ENCODE results near the gene SLC19A1. TPM values are rescaled to one million over a fixed set of nuclear protein-coding genes. Genes with fewer than 3 reads are reported as not detected.

The SLC19A1 gene
- total and polyA plus RNA-seq, 10 donors, result 7.5 to 52.8 (median 32.4) TPM

GRCh38 chr21:45460611-45461368 lies 81.5 kb downstream of the SLC19A1 start:
- H3K27me3 ChIP-seq (replicated peaks in 1 of 7), result peaks cover 0 to 45% (median 0%) of the 10 kb centered on the region in 7 donors
- H3K4me3 ChIP-seq, result no peak overlapping the region
- WGBS, 5 donors, result 73 to 85% (median 77%) methylated on average over 9 of the region's 9 CpGs
- H3K4me1 ChIP-seq, result peaks cover 0 to 13% (median 0%) of the 10 kb centered on the region in 6 donors
- no peaks in the 10 kb centered on the region for H3K36me3 ChIP-seq
- H3K9me3 ChIP-seq, result peaks cover 0 to 25% (median 19%) of the 10 kb centered on the region in 8 donors
- TF ChIP-seq POLR2AphosphoS5 (IDR thresholded peaks at IDR 0.05), result no peak
- TF ChIP-seq POLR2A (IDR thresholded peaks at IDR 0.05), result no peak
- no peak for DNase-seq
- H3K27ac ChIP-seq, result no peak overlapping the region
- intact Hi-C loops (cut with DNase I; ENCODE audit: low total_unique reads), result no loop called here

- H3K27ac ChIP-seq, result no peak overlapping the region
- DNase-seq, result peak; percentile 59
- intact Hi-C loops (cut with DNase I; ENCODE audit: low total_unique reads), result no loop called here
- no peak overlapping the region for H3K4me3 ChIP-seq
- 92 to 96% (median 95%) methylated on average over 18 to 23 of the region's 23 CpGs for WGBS, 5 donors
- H3K9me3 ChIP-seq, result peaks cover 0 to 25% (median 19%) of the 10 kb centered on the region in 8 donors
- peaks cover 0 to 12% (median 2%) of the 10 kb centered on the region in 6 donors for H3K4me1 ChIP-seq
- H3K36me3 ChIP-seq, result no peaks in the 10 kb centered on the region
- TF ChIP-seq CTCF (IDR thresholded peaks at IDR 0.05 in 8 of 11, conservative IDR thresholded peaks at IDR 0.05 in 3 of 11), result no peak
- TF ChIP-seq POLR2A (IDR thresholded peaks at IDR 0.05), result no peak
- no peak for TF ChIP-seq POLR2AphosphoS5 (IDR thresholded peaks at IDR 0.05)
- peaks cover 0 to 48% (median 0%) of the 10 kb centered on the region in 7 donors for H3K27me3 ChIP-seq (replicated peaks in 1 of 7)
These were observed 82.2 kb downstream of the SLC19A1 start for GRCh38 chr21:45460011-45460565.

GRCh38 chr21:45459171-45460010 lies 82.8 kb downstream of the SLC19A1 start:
- H3K4me1 ChIP-seq, result peaks cover 0 to 19% (median 5%) of the 10 kb centered on the region in 6 donors
- no peak overlapping the region for H3K4me3 ChIP-seq
- WGBS, 5 donors, result 84 to 92% (median 89%) methylated on average over 10 to 23 of the region's 23 CpGs
- peaks cover 0 to 25% (median 19%) of the 10 kb centered on the region in 8 donors for H3K9me3 ChIP-seq
- intact Hi-C loops (cut with DNase I; ENCODE audit: low total_unique reads), result no loop called here
- no peak overlapping the region for H3K27ac ChIP-seq
- H3K36me3 ChIP-seq, result no peaks in the 10 kb centered on the region
- peaks cover 0 to 45% (median 0%) of the 10 kb centered on the region in 7 donors for H3K27me3 ChIP-seq (replicated peaks in 1 of 7)
- DNase-seq, result peak; percentile 54
- TF ChIP-seq POLR2AphosphoS5 (IDR thresholded peaks at IDR 0.05) (no peak), CTCF (IDR thresholded peaks at IDR 0.05 in 8 of 11, conservative IDR thresholded peaks at IDR 0.05 in 3 of 11) (no peak), POLR2A (IDR thresholded peaks at IDR 0.05) (no peak)

- Histone ChIP-seq H3K36me3 (no peaks in the 10 kb centered on the region), H3K4me1 (peaks cover 0 to 26% (median 9%) of the 10 kb centered on the region in 6 donors), H3K27ac (no peak overlapping the region), H3K4me3 (peak overlapping the region in 1 of 8 donors; percentile 29), H3K9me3 (peaks cover 0 to 25% (median 19%) of the 10 kb centered on the region in 8 donors), H3K27me3 (replicated peaks in 1 of 7) (peaks cover 0 to 37% (median 0%) of the 10 kb centered on the region in 7 donors)
- TF ChIP-seq CTCF (IDR thresholded peaks at IDR 0.05 in 8 of 11, conservative IDR thresholded peaks at IDR 0.05 in 3 of 11), result no peak
- TF ChIP-seq POLR2AphosphoS5 (IDR thresholded peaks at IDR 0.05), result no peak
- TF ChIP-seq POLR2A (IDR thresholded peaks at IDR 0.05), result no peak
- DNase-seq, result peak; percentile 55
- WGBS, 5 donors, result 82 to 91% (median 88%) methylated on average over 12 to 30 of the region's 30 CpGs
- intact Hi-C loops (cut with DNase I; ENCODE audit: low total_unique reads), result no loop called here
These were observed 83.7 kb downstream of the SLC19A1 start for GRCh38 chr21:45458281-45459170.
